NB4 (cell line): Measurements from ENCODE around the gene NUDT1.

Experiments
- DNase-seq: peaks from one replicate; pipeline ENCODE4 v3.0.0; 2010; ENCODE audit warnings: low read depth
- H3K4me3 ChIP-seq: one replicate; pipeline ENCODE4 v1.5.1; 2011; ENCODE audit warnings: mild to moderate bottlenecking, low read depth, low read length, moderate library complexity
- MYC ChIP-seq: IDR thresholded peaks from 2 replicates; pipeline ENCODE4 v1.6.1; 2011; ENCODE audit warnings: low read depth, low read length
- POLR2A ChIP-seq: IDR thresholded peaks from 2 replicates; pipeline ENCODE4 v1.6.1; 2011; ENCODE audit warnings: mild to moderate bottlenecking; ENCODE audit not compliant: insufficient read length; ENCODE audit errors: extremely low read depth
- TF ChIP-seq, protein P1 (sequence below): IDR thresholded peaks from 2 replicates; pipeline ENCODE4 v1.6.1; 2011; ENCODE audit warnings: low read depth, low read length
- TF ChIP-seq, protein P2 (sequence below): IDR thresholded peaks from one replicate; pipeline ENCODE4 v1.5.1; 2012; ENCODE audit warnings: low read depth, low read length

Gene NUDT1

DNA sequence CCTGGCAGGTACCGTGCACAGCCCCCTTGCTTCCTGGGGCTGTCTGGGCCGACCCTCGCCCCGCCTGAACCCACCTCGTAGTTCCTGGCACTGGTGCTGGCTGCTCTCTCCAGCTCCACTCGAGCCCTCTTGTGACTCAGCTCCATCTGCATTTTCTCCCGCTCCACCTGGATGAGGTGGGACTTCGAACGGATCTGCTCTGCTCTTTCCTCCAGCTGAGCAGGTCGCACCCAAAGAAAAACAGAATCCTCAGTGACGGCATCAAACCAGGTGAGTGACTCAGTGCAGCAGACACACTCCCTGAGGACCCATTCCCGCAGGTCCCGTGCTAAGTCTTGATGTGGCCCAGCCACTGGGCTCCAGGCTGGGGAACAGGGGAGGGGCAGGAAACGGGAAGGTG, 16.7 kb upstream of the NUDT1 start:
- no peak overlapping the region for H3K4me3 ChIP-seq
- no peak for TF ChIP-seq POLR2A
- TF ChIP-seq, protein P1, sequence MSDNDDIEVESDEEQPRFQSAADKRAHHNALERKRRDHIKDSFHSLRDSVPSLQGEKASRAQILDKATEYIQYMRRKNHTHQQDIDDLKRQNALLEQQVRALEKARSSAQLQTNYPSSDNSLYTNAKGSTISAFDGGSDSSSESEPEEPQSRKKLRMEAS: no peak
- no peak for TF ChIP-seq MYC
- TF ChIP-seq, protein P2, sequence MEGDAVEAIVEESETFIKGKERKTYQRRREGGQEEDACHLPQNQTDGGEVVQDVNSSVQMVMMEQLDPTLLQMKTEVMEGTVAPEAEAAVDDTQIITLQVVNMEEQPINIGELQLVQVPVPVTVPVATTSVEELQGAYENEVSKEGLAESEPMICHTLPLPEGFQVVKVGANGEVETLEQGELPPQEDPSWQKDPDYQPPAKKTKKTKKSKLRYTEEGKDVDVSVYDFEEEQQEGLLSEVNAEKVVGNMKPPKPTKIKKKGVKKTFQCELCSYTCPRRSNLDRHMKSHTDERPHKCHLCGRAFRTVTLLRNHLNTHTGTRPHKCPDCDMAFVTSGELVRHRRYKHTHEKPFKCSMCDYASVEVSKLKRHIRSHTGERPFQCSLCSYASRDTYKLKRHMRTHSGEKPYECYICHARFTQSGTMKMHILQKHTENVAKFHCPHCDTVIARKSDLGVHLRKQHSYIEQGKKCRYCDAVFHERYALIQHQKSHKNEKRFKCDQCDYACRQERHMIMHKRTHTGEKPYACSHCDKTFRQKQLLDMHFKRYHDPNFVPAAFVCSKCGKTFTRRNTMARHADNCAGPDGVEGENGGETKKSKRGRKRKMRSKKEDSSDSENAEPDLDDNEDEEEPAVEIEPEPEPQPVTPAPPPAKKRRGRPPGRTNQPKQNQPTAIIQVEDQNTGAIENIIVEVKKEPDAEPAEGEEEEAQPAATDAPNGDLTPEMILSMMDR: no peak
- DNase-seq: no peak

- no peak overlapping the region for H3K4me3 ChIP-seq
- DNase-seq: no peak
- TF ChIP-seq MYC: no peak
- TF ChIP-seq, protein P2: no peak
- no peak for TF ChIP-seq POLR2A
- TF ChIP-seq, protein P1: no peak
Observed at GRCh38 chr7:2225830-2226229, 16.2 kb upstream of the NUDT1 start.

- TF ChIP-seq MYC (no peak), POLR2A (no peak)
- TF ChIP-seq, protein P1: no peak
- TF ChIP-seq, protein P2: no peak
- H3K4me3 ChIP-seq: no peak overlapping the region
- no peak for DNase-seq
Observed at GRCh38 chr7:2227699-2228098, 14.3 kb upstream of the NUDT1 start.

- H3K4me3 ChIP-seq: no peak overlapping the region
- TF ChIP-seq, protein P1: no peak
- TF ChIP-seq MYC: no peak
- no peak for TF ChIP-seq POLR2A
- TF ChIP-seq, protein P2: no peak
- no peak for DNase-seq
Observed at GRCh38 chr7:2228921-2229320, 13.1 kb upstream of the NUDT1 start.

DNA sequence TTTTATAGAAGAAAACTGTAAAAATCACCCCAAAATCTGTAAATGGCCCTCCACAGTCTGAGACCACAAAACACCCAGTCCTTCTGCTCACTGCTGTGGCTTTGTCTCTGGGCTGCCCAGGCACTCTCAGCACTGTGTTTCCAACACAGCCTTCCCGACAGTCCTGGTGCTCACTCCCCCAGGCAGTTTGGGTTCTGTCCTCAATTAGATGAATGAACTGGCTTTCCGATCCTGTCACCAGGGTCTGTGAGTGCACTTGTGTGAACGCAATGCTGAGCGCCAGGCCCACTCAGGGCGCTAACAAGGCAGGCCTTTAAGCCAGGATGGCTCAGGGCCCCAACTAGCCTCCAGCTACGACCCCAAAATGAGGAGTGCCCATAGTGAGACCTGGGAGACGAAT, 12.6 kb upstream of the NUDT1 start:
- no peak overlapping the region for H3K4me3 ChIP-seq
- TF ChIP-seq, protein P1: no peak
- TF ChIP-seq, protein P2: no peak
- no peak for TF ChIP-seq POLR2A
- no peak for TF ChIP-seq MYC
- no peak for DNase-seq

DNA sequence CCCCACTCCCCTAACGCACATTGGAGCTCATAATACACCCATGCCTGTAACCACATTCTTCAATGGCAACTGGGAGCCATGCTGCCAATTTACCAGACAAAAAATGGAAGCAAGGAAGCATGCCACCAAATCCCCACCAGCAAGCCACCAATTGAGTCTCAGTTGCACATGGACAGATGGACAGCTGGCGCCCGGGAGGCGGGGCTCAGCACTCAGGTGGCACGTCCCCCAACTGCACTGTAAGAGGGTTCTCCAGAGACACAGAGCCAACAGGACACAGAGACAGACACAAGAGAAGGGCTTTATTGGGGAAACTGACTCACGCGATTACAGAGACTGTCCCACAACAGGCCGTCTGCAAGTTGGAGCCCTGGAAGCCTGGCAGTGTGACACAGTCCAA, 11.8 kb upstream of the NUDT1 start:
- H3K4me3 ChIP-seq: no peak overlapping the region
- TF ChIP-seq POLR2A (no peak), MYC (no peak)
- TF ChIP-seq, protein P1: no peak
- TF ChIP-seq, protein P2: no peak
- DNase-seq: no peak
